ENCODE results near the gene UBE2D3. TPM values are rescaled to one million over a fixed set of nuclear protein-coding genes. Genes with fewer than 3 reads are reported as not detected.
A peak's percentile ranks its signal among the peaks of the same experiment; 100 is the strongest.

The UBE2D3 gene
- total and polyA plus RNA-seq, 8 donors, result 143 to 398 (median 277) TPM

- DNase-seq, result no peak
- no peak for TF ChIP-seq POLR2AphosphoS5 (IDR thresholded peaks at IDR 0.05)
- TF ChIP-seq POLR2A (IDR thresholded peaks at IDR 0.05), result no peak
- TF ChIP-seq EP300 (IDR thresholded peaks at IDR 0.05), result no peak
- no peak for TF ChIP-seq CTCF (IDR thresholded peaks at IDR 0.05)
- Histone ChIP-seq H3K9me3 (no peaks in the 10 kb centered on the region), H3K4me1 (peaks cover 35 to 50% (median 44%) of the 10 kb centered on the region in 4 donors), H3K27me3 (no peaks in the 10 kb centered on the region), H3K4me3 (peak overlapping the region; percentile 71 to 97 (median 88)), H3K36me3 (no peaks in the 10 kb centered on the region), H3K27ac (peak overlapping the region; percentile 100)
- intact Hi-C loops (cut with DNase I; ENCODE audit: low total_unique reads), result no loop called here
- WGBS, 5 donors, result 0 to 1% (median 0%) methylated on average over 35 to 38 of the region's 38 CpGs
Observed at GRCh38 chr4:102826105-102826889, 1.1 kb downstream of the UBE2D3 start.

- peak in 1 of 2 donors; percentile 84 for DNase-seq
- Histone ChIP-seq H3K4me3 (peak overlapping the region; percentile 71 to 97 (median 88)), H3K9me3 (no peaks in the 10 kb centered on the region), H3K36me3 (no peaks in the 10 kb centered on the region), H3K27ac (peak overlapping the region; percentile 100), H3K4me1 (peaks cover 43 to 58% (median 52%) of the 10 kb centered on the region in 4 donors), H3K27me3 (no peaks in the 10 kb centered on the region)
- intact Hi-C loops (cut with DNase I; ENCODE audit: low total_unique reads), result no loop called here
- no peak for TF ChIP-seq EP300 (IDR thresholded peaks at IDR 0.05)
- peak; percentile 28 to 59 (median 44) for TF ChIP-seq POLR2AphosphoS5 (IDR thresholded peaks at IDR 0.05)
- WGBS, 5 donors, result 0 to 1% (median 1%) methylated on average over 23 of the region's 23 CpGs
Observed at GRCh38 chr4:102825261-102826091, 1.9 kb downstream of the UBE2D3 start.

- peak overlapping the region; percentile 71 to 97 (median 88) for H3K4me3 ChIP-seq
- H3K27me3 ChIP-seq, result no peaks in the 10 kb centered on the region
- no peaks in the 10 kb centered on the region for H3K9me3 ChIP-seq
- peaks cover 0 to 3% (median 0%) of the 10 kb centered on the region in 4 donors for H3K36me3 ChIP-seq
- DNase-seq, result peak in 1 of 2 donors; percentile 18
- TF ChIP-seq POLR2A (IDR thresholded peaks at IDR 0.05), result no peak
- no peak for TF ChIP-seq CTCF (IDR thresholded peaks at IDR 0.05)
- peak overlapping the region in 4 of 5 donors; percentile 100 for H3K27ac ChIP-seq
- H3K4me1 ChIP-seq, result peaks cover 51 to 66% (median 61%) of the 10 kb centered on the region in 4 donors
- WGBS, 5 donors, result 0 to 5% (median 3%) methylated on average over 2 of the region's 2 CpGs
- intact Hi-C loops (cut with DNase I; ENCODE audit: low total_unique reads), result no loop called here
Observed at GRCh38 chr4:102824398-102824797, 3.0 kb downstream of the UBE2D3 start.

GRCh38 chr4:102823897-102824296, 3.5 kb downstream of the UBE2D3 start:
- peaks cover 0 to 6% (median 0%) of the 10 kb centered on the region in 4 donors for H3K36me3 ChIP-seq
- no peaks in the 10 kb centered on the region for H3K27me3 ChIP-seq
- intact Hi-C loops (cut with DNase I; ENCODE audit: low total_unique reads), result no loop called here
- H3K4me3 ChIP-seq, result peak overlapping the region; percentile 71 to 97 (median 88)
- peaks cover 52 to 66% (median 61%) of the 10 kb centered on the region in 4 donors for H3K4me1 ChIP-seq
- DNase-seq, result no peak
- no peaks in the 10 kb centered on the region for H3K9me3 ChIP-seq
- TF ChIP-seq CTCF (IDR thresholded peaks at IDR 0.05), result no peak
- 17 to 31% (median 27%) methylated on average over 4 of the region's 4 CpGs for WGBS, 5 donors
- peak overlapping the region in 4 of 5 donors; percentile 100 for H3K27ac ChIP-seq
